Measurements from ENCODE around the gene KLHL35.
"Not testable (repeated sequence)": the region's sequence is repeated elsewhere in the genome, so short reads cannot be mapped to it uniquely, and the experiment has no call there.

Gene KLHL35

GRCh38 chr11:75387736-75388294 lies 45.2 kb downstream of the KLHL35 start:
- no peak for DNase-seq

DNA sequence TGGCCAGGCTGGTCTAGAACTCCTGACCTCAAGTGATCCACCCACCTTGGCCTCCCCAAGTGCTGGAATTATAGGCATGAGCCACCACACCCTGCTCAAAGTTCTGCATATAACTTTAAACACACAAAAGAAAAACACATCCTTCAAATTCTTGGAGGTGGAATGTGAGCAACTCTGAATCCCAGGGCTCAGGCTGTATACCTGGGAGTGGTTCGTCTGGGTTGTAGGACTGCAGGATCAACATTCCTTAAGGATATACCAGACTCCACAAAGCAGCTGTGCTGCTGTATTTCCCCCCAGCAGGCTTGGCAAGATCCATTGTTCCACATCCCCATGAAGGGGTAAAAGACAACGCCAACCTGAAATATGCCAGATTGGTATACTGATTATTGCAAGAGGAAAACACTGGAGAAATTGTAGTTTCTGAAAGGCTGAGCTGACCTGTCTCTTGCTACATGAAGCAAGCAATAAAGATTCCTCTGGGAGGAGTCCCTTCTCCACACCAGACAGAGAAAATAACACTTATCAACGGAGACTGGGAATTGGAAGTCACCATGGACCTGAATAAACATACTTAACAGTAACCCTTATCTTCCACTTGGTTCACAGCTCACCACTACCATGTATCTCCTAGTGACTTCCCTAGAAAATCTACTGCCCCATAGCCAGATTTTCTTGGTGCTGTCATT lies 45.9 kb downstream of the KLHL35 start:
- DNase-seq, result peak; percentile 55

- DNase-seq, result peak; percentile 96
Measured at GRCh38 chr11:75384438-75385080, 48.4 kb downstream of the KLHL35 start.

GRCh38 chr11:75383246-75383645 lies 49.8 kb downstream of the KLHL35 start:
- peak; percentile 93 for DNase-seq

- DNase-seq, result peak; percentile 89
Measured at GRCh38 chr11:75380716-75381420, 52.1 kb downstream of the KLHL35 start.

GRCh38 chr11:75380245-75380644 lies 52.8 kb downstream of the KLHL35 start:
- no peak for DNase-seq

DNA sequence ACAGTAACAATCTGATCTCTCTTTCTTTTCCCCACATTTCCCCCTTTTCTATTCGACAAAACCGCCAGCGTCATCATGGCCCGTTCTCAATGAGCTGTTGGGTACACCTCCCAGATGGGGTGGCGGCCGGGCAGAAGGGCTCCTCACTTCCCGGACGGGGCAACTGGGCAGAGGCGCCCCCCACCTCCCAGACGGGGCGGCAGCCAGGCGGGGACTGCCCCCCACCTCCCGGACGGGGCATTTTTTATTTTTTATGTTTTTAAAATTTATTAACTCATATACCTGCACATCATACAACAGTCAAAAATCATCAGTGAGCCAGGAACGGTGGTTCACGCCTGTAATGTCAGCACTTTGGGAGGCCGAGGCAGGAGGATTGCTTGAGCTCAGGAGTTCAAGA lies 54.2 kb downstream of the KLHL35 start:
- DNase-seq, result not testable (repeated sequence)

DNA sequence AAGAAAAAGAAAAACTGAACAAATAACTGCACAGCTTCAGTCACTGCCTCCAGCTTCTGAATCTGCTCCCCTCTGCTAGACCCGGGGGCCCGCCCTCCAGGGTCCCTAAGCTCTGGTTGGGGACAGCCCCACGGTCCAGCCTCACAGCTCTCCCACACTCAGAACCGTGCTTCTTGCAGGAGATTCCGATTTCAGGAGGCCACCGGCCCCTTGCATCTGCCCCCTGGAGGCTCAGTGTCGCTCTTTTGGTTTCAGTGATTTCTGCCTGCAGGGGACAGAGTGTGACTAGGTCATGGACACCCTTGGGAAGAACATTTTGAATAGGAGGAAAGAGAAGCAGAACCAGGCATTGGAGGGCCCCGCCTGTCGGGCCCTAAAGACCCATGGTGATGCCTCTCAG lies 56.8 kb downstream of the KLHL35 start:
- no peak for DNase-seq

DNA sequence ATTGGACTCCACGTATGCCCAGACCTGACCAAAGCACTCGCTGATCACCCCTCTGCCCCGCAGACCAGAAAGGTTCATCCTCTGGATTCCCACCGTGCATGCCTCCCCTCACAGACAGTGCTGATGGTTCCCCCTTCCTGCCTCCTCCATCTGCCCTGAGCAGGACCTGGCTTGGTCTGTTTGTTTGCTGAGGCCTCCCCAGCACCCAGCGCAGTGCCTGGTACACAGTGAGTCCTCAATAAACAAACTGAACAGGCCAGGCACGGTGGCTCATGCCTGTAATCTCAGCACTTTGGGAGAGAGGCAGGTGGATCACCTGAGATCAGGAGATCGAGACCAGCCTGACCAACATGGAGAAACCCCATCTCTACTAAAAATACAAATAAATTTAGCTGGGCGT lies 57.4 kb downstream of the KLHL35 start:
- no peak for DNase-seq

DNA sequence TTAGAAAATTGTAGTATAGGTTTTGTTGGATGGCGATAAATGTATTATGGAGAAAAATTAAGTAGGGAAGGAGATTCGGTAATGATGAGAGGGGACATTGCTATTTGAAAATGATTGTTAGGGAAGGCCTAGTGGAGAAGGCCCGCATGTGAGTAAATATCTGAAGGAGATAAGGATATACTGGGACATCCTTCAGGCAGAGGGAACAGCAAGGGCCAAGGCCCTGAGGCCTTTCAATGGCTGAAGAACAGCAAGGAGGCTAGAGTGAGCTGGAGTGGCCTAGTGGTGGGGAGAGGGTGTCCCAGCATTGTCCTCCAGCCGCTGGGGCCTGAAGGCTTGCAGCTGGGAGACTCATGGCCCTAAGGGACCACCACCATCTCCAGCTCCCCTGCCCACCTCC lies 58.4 kb downstream of the KLHL35 start:
- DNase-seq, result no peak

DNA sequence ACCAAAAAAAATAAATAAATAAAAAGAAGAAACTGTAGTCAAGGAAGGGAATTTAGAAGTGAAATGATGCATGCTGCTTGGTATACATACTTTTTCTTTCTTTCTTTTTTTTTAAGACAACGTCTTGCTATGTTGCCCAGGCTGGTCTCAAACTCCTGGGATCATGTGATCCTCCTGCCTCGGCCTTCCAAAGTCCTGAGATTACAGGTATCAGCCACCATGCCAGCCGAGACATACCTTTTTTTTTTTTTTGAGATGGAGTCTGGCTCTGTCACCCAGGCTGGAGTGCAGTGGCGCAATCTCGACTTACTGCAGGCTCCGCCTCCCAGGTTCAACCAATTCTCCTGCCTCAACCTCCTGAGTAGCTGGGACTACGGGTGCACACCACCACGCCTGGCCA lies 59.8 kb downstream of the KLHL35 start:
- no peak for DNase-seq
